ENCODE data around the gene CDON. TPM values are rescaled to one million over a fixed set of nuclear protein-coding genes. Genes with fewer than 3 reads are reported as not detected.

The CDON gene
- total RNA-seq, 1 experiment from 2014 or later = 17.2 TPM

- H3K4me1 Mint-ChIP-seq = peaks cover 11 to 23% of the 10 kb centered on the region in 2 experiments
- H3K23ac ChIP-seq (ENCODE audit: insufficient read length, low read depth, low read length) = no peak overlapping the region
- no peak overlapping the region for H3K18ac ChIP-seq (ENCODE audit: insufficient read length, low read depth, low read length)
- H4K8ac ChIP-seq (replicated peaks; ENCODE audit: insufficient read length, low read depth, low read length) = no peak overlapping the region
- H3K4me1 ChIP-seq (ENCODE audit: insufficient read depth, low read length) = no peaks in the 10 kb centered on the region; the same call in 1 of the 2 replicates
- no peak overlapping the region for H3K4ac ChIP-seq (ENCODE audit: low read depth, low read length)
- no peak overlapping the region for H2BK15ac ChIP-seq (ENCODE audit: low read depth, low read length)
- no peak overlapping the region for H2BK12ac ChIP-seq (ENCODE audit: insufficient read length, low read depth, low read length)
- no peak overlapping the region for H4K91ac ChIP-seq (ENCODE audit: insufficient read length, low read depth, low read length)
- no CpG with 5 or more reads among the region's 10 CpGs for WGBS (ENCODE audit: extremely low coverage, insufficient read length, low lambda C conversion rate)
- no peaks in the 10 kb centered on the region; the same call in 1 of the 2 replicates for H3K79me2 ChIP-seq (ENCODE audit: insufficient read depth, low read length)
- no peaks in the 10 kb centered on the region for H3K27me3 ChIP-seq (ENCODE audit: insufficient read depth, low read length)
- H4K20me1 ChIP-seq (ENCODE audit: control insufficient read depth, insufficient read depth, insufficient read length) = no peaks in the 10 kb centered on the region
- H3K4me2 ChIP-seq (ENCODE audit: insufficient read depth, insufficient read length, low read length) = no peak overlapping the region
- no peak overlapping the region for H3T11ph ChIP-seq (ENCODE audit: low read length)
- no peak overlapping the region for H3K9ac ChIP-seq (ENCODE audit: extremely low read depth, insufficient read length, low read length)
- H3K4me3 Mint-ChIP-seq = no peak overlapping the region
- no peak overlapping the region for H2AFZ ChIP-seq (ENCODE audit: low read length)
- H3K9me3 ChIP-seq (ENCODE audit: control insufficient read depth, low read depth, low read length) = no peaks in the 10 kb centered on the region
- no peak overlapping the region for H2BK120ac ChIP-seq (ENCODE audit: low read depth, low read length, poor library complexity, severe bottlenecking)
- H3K23me2 ChIP-seq (ENCODE audit: insufficient read length, low read depth, low read length, poor library complexity, severe bottlenecking) = no peaks in the 10 kb centered on the region
- no peak overlapping the region for H4K5ac ChIP-seq (ENCODE audit: insufficient read length, low read depth, low read length)
- no peak overlapping the region for H2AK5ac ChIP-seq (ENCODE audit: insufficient read length, low read length)
- no peak for DNase-seq
- H3K36me3 Mint-ChIP-seq (ENCODE audit: insufficient read depth in 1 of 3, low read depth in 3 of 3) = peaks cover 0 to 4% (median 0%) of the 10 kb centered on the region in 3 experiments; a peak in 2 of 7 replicates
- H3K79me1 ChIP-seq (ENCODE audit: insufficient read depth, low read depth, low read length, poor library complexity, severe bottlenecking) = peaks cover 3% of the 10 kb centered on the region
- no peak overlapping the region for H3K56ac ChIP-seq (ENCODE audit: insufficient read length, low read depth, low read length)
- no peak for TF ChIP-seq CTCF (conservative IDR thresholded peaks at IDR 0.05)
- no peak overlapping the region for H2BK20ac ChIP-seq (ENCODE audit: low read depth, low read length, poor library complexity, severe bottlenecking)
- no peak overlapping the region for H3K27ac ChIP-seq (ENCODE audit: insufficient read length, low read depth, low read length)
- no peaks in the 10 kb centered on the region for H3K27me3 Mint-ChIP-seq (ENCODE audit: low read depth)
- H3K14ac ChIP-seq (ENCODE audit: insufficient read depth, low read length) = no peak overlapping the region
- H3K27ac Mint-ChIP-seq = peak overlapping the region in 1 of 3 experiments; percentile 38; a peak in 2 of 7 replicates
- no peaks in the 10 kb centered on the region; a peak in 1 of 5 replicates for H3K9me3 Mint-ChIP-seq
- no peak overlapping the region for H2BK5ac ChIP-seq (ENCODE audit: insufficient read length, low read length)
These were observed 28.4 kb downstream of the CDON start for GRCh38 chr11:126034039-126034932.

Measured in H9 (cell line).